Lower leg skin (tissue), 3 donors: ENCODE data around the gene JKAMP.

Source experiments
- POLR2A ChIP-seq, 2 donors: fragments of 450-650 bp; IDR thresholded peaks; one replicate each; pipeline ENCODE4 v1.6.1; 2016 to 2017; ENCODE audit warnings: antibody characterized with exemption in 2 of 2, mild to moderate bottlenecking in 1 of 2, moderate library complexity in 1 of 2
- TF ChIP-seq, protein P1 (sequence below), 3 donors: fragments of 450-650 bp; IDR thresholded peaks; one replicate each; pipeline ENCODE4 v1.5.1; 2016; ENCODE audit warnings: antibody characterized with exemption in 3 of 3, mild to moderate bottlenecking in 3 of 3, moderate library complexity in 2 of 3

GRCh38 chr14:59490756-59491155, 6.4 kb downstream of the JKAMP start:
- TF ChIP-seq, protein P1, sequence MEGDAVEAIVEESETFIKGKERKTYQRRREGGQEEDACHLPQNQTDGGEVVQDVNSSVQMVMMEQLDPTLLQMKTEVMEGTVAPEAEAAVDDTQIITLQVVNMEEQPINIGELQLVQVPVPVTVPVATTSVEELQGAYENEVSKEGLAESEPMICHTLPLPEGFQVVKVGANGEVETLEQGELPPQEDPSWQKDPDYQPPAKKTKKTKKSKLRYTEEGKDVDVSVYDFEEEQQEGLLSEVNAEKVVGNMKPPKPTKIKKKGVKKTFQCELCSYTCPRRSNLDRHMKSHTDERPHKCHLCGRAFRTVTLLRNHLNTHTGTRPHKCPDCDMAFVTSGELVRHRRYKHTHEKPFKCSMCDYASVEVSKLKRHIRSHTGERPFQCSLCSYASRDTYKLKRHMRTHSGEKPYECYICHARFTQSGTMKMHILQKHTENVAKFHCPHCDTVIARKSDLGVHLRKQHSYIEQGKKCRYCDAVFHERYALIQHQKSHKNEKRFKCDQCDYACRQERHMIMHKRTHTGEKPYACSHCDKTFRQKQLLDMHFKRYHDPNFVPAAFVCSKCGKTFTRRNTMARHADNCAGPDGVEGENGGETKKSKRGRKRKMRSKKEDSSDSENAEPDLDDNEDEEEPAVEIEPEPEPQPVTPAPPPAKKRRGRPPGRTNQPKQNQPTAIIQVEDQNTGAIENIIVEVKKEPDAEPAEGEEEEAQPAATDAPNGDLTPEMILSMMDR (IDR thresholded peaks at IDR 0.05), result no peak
- no peak for TF ChIP-seq POLR2A (IDR thresholded peaks at IDR 0.05)
